ENCODE data around the gene MBD3L5.

- no peak for TF ChIP-seq CTCF (conservative IDR thresholded peaks at IDR 0.05)
- no peak for TF ChIP-seq EZH2 (IDR thresholded peaks at IDR 0.05; ENCODE audit: low read depth)
Measured at GRCh38 chr19:7074705-7075282, 44.4 kb downstream of the MBD3L5 start.
